Stimulated activated naive CD8-positive, alpha-beta T cell treated with anti-CD3 and anti-CD28 coated beads, Interleukin-15, Interleukin-2, amounts not matched to agents 100 ng/mL and 50 ng/mL, for 24 hours (primary cell): Measurements from ENCODE around the gene PLEKHJ1.

Experiments
- H3K27ac Mint-ChIP-seq: one replicate; pipeline ENCODE4 v1.8.0; 2021; ENCODE audit warnings: mild to moderate bottlenecking, mixed read lengths
- H3K27me3 Mint-ChIP-seq: one replicate; pipeline ENCODE4 v1.8.0; 2021; ENCODE audit warnings: mixed read lengths
- H3K36me3 Mint-ChIP-seq: one replicate; pipeline ENCODE4 v1.8.0; 2021; ENCODE audit warnings: low read depth, mixed read lengths
- H3K4me1 Mint-ChIP-seq: one replicate; pipeline ENCODE4 v1.8.0; 2021; ENCODE audit warnings: low read depth, mixed read lengths
- H3K4me3 Mint-ChIP-seq: one replicate; pipeline ENCODE4 v1.8.0; 2021; ENCODE audit warnings: mild to moderate bottlenecking, mixed read lengths
- H3K9me3 Mint-ChIP-seq: one replicate; pipeline ENCODE4 v1.8.0; 2021; ENCODE audit warnings: mixed read lengths

Gene PLEKHJ1

GRCh38 chr19:2273356-2274184 is 37.4 kb upstream of the PLEKHJ1 start:
- peaks cover 32% of the 10 kb centered on the region for H3K4me1 Mint-ChIP-seq
- peaks cover 33% of the 10 kb centered on the region for H3K36me3 Mint-ChIP-seq
- peak overlapping the region; percentile 93 for H3K4me3 Mint-ChIP-seq
- no peaks in the 10 kb centered on the region for H3K9me3 Mint-ChIP-seq
- no peaks in the 10 kb centered on the region for H3K27me3 Mint-ChIP-seq
- H3K27ac Mint-ChIP-seq = peak overlapping the region; percentile 84

GRCh38 chr19:2271234-2272103 is 35.3 kb upstream of the PLEKHJ1 start:
- Mint-ChIP-seq H3K27me3 (no peaks in the 10 kb centered on the region), H3K27ac (peak overlapping the region; percentile 95), H3K4me1 (peaks cover 47% of the 10 kb centered on the region), H3K36me3 (peaks cover 33% of the 10 kb centered on the region), H3K9me3 (no peaks in the 10 kb centered on the region), H3K4me3 (peak overlapping the region; percentile 93)

- Mint-ChIP-seq H3K36me3 (peaks cover 33% of the 10 kb centered on the region), H3K9me3 (no peaks in the 10 kb centered on the region), H3K4me3 (peak overlapping the region; percentile 93)
Observed at GRCh38 chr19:2270423-2271233, 34.5 kb upstream of the PLEKHJ1 start.

GRCh38 chr19:2270157-2270422 is 34.0 kb upstream of the PLEKHJ1 start:
- peaks cover 52% of the 10 kb centered on the region for H3K4me1 Mint-ChIP-seq
- H3K27me3 Mint-ChIP-seq = no peaks in the 10 kb centered on the region
- peak overlapping the region; percentile 93 for H3K4me3 Mint-ChIP-seq
- no peaks in the 10 kb centered on the region for H3K9me3 Mint-ChIP-seq
- H3K27ac Mint-ChIP-seq = peak overlapping the region; percentile 88
- H3K36me3 Mint-ChIP-seq = peaks cover 32% of the 10 kb centered on the region

More at GRCh38 chr19:2270423-2271233, 34.5 kb upstream of the PLEKHJ1 start:
- H3K4me1 Mint-ChIP-seq = peaks cover 53% of the 10 kb centered on the region
- peak overlapping the region; percentile 88 for H3K27ac Mint-ChIP-seq
- no peaks in the 10 kb centered on the region for H3K27me3 Mint-ChIP-seq

GRCh38 chr19:2269244-2270156 is 33.4 kb upstream of the PLEKHJ1 start:
- Mint-ChIP-seq H3K27ac (peak overlapping the region; percentile 88), H3K4me1 (peaks cover 50% of the 10 kb centered on the region), H3K36me3 (peaks cover 29% of the 10 kb centered on the region), H3K9me3 (no peaks in the 10 kb centered on the region), H3K4me3 (peak overlapping the region; percentile 93), H3K27me3 (no peaks in the 10 kb centered on the region)

- peak overlapping the region; percentile 93 for H3K4me3 Mint-ChIP-seq
- H3K4me1 Mint-ChIP-seq = peaks cover 43% of the 10 kb centered on the region
- H3K9me3 Mint-ChIP-seq = no peaks in the 10 kb centered on the region
- no peaks in the 10 kb centered on the region for H3K27me3 Mint-ChIP-seq
- H3K27ac Mint-ChIP-seq = peak overlapping the region; percentile 79
- peaks cover 23% of the 10 kb centered on the region for H3K36me3 Mint-ChIP-seq
Observed at GRCh38 chr19:2268861-2269243, 32.7 kb upstream of the PLEKHJ1 start.

- Mint-ChIP-seq H3K36me3 (peaks cover 19% of the 10 kb centered on the region), H3K27ac (peak overlapping the region; percentile 79), H3K27me3 (no peaks in the 10 kb centered on the region), H3K4me1 (peaks cover 40% of the 10 kb centered on the region), H3K9me3 (no peaks in the 10 kb centered on the region), H3K4me3 (peak overlapping the region; percentile 93)
Observed at GRCh38 chr19:2268480-2268830, 32.3 kb upstream of the PLEKHJ1 start.

GRCh38 chr19:2266183-2266993 is 30.3 kb upstream of the PLEKHJ1 start:
- Mint-ChIP-seq H3K36me3 (peaks cover 2% of the 10 kb centered on the region), H3K27ac (peak overlapping the region; percentile 41), H3K4me1 (peaks cover 27% of the 10 kb centered on the region), H3K9me3 (no peaks in the 10 kb centered on the region), H3K4me3 (no peak overlapping the region), H3K27me3 (no peaks in the 10 kb centered on the region)

- no peaks in the 10 kb centered on the region for H3K9me3 Mint-ChIP-seq
- no peaks in the 10 kb centered on the region for H3K27me3 Mint-ChIP-seq
- no peak overlapping the region for H3K4me3 Mint-ChIP-seq
- no peaks in the 10 kb centered on the region for H3K36me3 Mint-ChIP-seq
- H3K4me1 Mint-ChIP-seq = peaks cover 38% of the 10 kb centered on the region
- no peak overlapping the region for H3K27ac Mint-ChIP-seq
Observed at GRCh38 chr19:2261438-2262172, 25.5 kb upstream of the PLEKHJ1 start.

- H3K27ac Mint-ChIP-seq = no peak overlapping the region
- H3K36me3 Mint-ChIP-seq = no peaks in the 10 kb centered on the region
- H3K4me1 Mint-ChIP-seq = peaks cover 30% of the 10 kb centered on the region
- H3K9me3 Mint-ChIP-seq = no peaks in the 10 kb centered on the region
- no peaks in the 10 kb centered on the region for H3K27me3 Mint-ChIP-seq
- no peak overlapping the region for H3K4me3 Mint-ChIP-seq
Observed at GRCh38 chr19:2260341-2260805, 24.2 kb upstream of the PLEKHJ1 start.

- Mint-ChIP-seq H3K4me1 (peaks cover 30% of the 10 kb centered on the region), H3K9me3 (no peaks in the 10 kb centered on the region), H3K36me3 (no peaks in the 10 kb centered on the region), H3K27me3 (no peaks in the 10 kb centered on the region), H3K4me3 (no peak overlapping the region), H3K27ac (no peak overlapping the region)
Observed at GRCh38 chr19:2259336-2259735, 23.2 kb upstream of the PLEKHJ1 start.

GRCh38 chr19:2255982-2256685 is 20.0 kb upstream of the PLEKHJ1 start, which contains the start of gene JSRP1:
Gene JSRP1 (minus strand): TSS chr19:2256417. CDS start chr19:2255314, 1,103 bp downstream.
- Mint-ChIP-seq H3K4me1 (peaks cover 36% of the 10 kb centered on the region), H3K27me3 (no peaks in the 10 kb centered on the region), H3K4me3 (no peak within 1 kb of the TSS), H3K27ac (no peak within 1 kb of the TSS), H3K36me3 (no peaks in the 10 kb centered on the region), H3K9me3 (no peaks in the 10 kb centered on the region)
